Measurements from ENCODE around the gene FNDC3A. TPM values are rescaled to one million over a fixed set of nuclear protein-coding genes. Genes with fewer than 3 reads are reported as not detected.

Gene FNDC3A
- total RNA-seq, 1 experiment from 2014 or later: 24.3 TPM

DNA sequence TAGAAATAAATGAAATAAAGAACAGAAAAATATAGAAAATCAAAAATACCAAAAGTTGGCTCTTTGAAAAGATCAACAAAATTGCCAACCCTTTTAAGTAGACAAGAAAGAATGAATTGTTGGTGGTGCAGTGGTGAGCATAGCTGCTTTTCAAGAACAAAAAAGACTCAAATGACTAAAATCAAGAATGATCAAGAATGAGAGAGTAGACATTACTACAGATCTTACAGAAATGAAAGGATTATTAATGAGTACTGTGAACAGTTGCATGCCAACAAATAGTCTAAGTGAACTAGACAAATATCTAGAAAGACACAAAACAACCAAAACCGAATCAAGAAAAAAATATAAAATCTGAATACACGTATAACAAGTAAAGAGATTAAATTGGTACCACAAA lies 53.9 kb downstream of the FNDC3A start:
- no TSS peak for BruUV-seq (replicated peaks)
- CTCF ChIA-PET: no interaction called here

DNA sequence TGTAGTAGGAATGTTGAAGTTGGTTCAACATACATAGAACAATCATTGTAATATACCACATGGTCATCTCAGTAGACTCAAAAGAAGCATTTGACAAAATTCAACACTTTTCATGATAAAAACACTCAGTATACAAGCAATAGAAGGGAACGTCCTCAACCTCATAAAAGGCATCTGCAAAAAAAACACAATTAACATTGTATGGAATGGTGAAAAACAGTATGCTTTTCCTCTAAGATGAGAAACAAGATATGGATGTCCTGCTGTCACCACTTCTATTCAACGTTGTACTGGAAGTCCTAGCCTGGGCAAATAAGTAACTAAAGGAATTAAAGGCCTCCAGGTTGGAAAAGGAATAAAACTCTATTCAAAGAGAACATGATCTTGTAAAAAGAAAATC lies 54.5 kb downstream of the FNDC3A start:
- Histone ChIP-seq H3K9me3 (ENCODE audit: control insufficient read depth, insufficient read depth, low read depth, low read length) (no peaks in the 10 kb centered on the region), H3K27ac (ENCODE audit: low read length) (no peak overlapping the region), H3K27me3 (ENCODE audit: control insufficient read depth, insufficient read depth, low read length) (no peaks in the 10 kb centered on the region), H3K4me1 (ENCODE audit: control insufficient read depth, insufficient read depth, low read length) (no peaks in the 10 kb centered on the region), H3K4me3 (ENCODE audit: low read depth in 2 of 2, low read length in 2 of 2) (no peak overlapping the region), H3K36me3 (ENCODE audit: control insufficient read depth, insufficient read depth, low read length) (no peaks in the 10 kb centered on the region)
- intact Hi-C loops (cut with micrococcal nuclease; ENCODE audit: unreplicated experiment): no loop called here
- POLR2A ChIA-PET: no interaction called here
- ATAC-seq: no peak
- CTCF ChIA-PET: no interaction called here
- no TSS peak for BruUV-seq (replicated peaks)
- no peak for DNase-seq (ENCODE audit: low read depth, low spot score)
- in situ Hi-C loops (cut with HindIII; ENCODE audit: low pct_unique_long_range_greater_than_20kb, low sequenced_read_pairs): no loop called here
- TF ChIP-seq, protein P1, sequence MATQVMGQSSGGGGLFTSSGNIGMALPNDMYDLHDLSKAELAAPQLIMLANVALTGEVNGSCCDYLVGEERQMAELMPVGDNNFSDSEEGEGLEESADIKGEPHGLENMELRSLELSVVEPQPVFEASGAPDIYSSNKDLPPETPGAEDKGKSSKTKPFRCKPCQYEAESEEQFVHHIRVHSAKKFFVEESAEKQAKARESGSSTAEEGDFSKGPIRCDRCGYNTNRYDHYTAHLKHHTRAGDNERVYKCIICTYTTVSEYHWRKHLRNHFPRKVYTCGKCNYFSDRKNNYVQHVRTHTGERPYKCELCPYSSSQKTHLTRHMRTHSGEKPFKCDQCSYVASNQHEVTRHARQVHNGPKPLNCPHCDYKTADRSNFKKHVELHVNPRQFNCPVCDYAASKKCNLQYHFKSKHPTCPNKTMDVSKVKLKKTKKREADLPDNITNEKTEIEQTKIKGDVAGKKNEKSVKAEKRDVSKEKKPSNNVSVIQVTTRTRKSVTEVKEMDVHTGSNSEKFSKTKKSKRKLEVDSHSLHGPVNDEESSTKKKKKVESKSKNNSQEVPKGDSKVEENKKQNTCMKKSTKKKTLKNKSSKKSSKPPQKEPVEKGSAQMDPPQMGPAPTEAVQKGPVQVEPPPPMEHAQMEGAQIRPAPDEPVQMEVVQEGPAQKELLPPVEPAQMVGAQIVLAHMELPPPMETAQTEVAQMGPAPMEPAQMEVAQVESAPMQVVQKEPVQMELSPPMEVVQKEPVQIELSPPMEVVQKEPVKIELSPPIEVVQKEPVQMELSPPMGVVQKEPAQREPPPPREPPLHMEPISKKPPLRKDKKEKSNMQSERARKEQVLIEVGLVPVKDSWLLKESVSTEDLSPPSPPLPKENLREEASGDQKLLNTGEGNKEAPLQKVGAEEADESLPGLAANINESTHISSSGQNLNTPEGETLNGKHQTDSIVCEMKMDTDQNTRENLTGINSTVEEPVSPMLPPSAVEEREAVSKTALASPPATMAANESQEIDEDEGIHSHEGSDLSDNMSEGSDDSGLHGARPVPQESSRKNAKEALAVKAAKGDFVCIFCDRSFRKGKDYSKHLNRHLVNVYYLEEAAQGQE (IDR thresholded peaks at IDR 0.05; ENCODE audit: insufficient read depth in 1 of 2, low read depth in 2 of 2, low read length in 1 of 2): no peak
- TF ChIP-seq SIN3A (IDR thresholded peaks at IDR 0.05; ENCODE audit: borderline replicate concordance, insufficient read depth, low read depth, low read length) (no peak), POLR2AphosphoS5 (IDR thresholded peaks at IDR 0.05; ENCODE audit: low read depth, low read length) (no peak), TCF7L2 (IDR thresholded peaks at IDR 0.05; ENCODE audit: low read depth, low read length) (no peak)
- TF ChIP-seq, protein P2, sequence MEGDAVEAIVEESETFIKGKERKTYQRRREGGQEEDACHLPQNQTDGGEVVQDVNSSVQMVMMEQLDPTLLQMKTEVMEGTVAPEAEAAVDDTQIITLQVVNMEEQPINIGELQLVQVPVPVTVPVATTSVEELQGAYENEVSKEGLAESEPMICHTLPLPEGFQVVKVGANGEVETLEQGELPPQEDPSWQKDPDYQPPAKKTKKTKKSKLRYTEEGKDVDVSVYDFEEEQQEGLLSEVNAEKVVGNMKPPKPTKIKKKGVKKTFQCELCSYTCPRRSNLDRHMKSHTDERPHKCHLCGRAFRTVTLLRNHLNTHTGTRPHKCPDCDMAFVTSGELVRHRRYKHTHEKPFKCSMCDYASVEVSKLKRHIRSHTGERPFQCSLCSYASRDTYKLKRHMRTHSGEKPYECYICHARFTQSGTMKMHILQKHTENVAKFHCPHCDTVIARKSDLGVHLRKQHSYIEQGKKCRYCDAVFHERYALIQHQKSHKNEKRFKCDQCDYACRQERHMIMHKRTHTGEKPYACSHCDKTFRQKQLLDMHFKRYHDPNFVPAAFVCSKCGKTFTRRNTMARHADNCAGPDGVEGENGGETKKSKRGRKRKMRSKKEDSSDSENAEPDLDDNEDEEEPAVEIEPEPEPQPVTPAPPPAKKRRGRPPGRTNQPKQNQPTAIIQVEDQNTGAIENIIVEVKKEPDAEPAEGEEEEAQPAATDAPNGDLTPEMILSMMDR (IDR thresholded peaks at IDR 0.05): no peak

More for the DNA sequence above, 53.9 kb downstream of the FNDC3A start:
- H3K9me3 ChIP-seq (ENCODE audit: control insufficient read depth, insufficient read depth, low read depth, low read length): no peaks in the 10 kb centered on the region
- no peak for TF ChIP-seq TCF7L2 (IDR thresholded peaks at IDR 0.05; ENCODE audit: low read depth, low read length)
- TF ChIP-seq SIN3A (IDR thresholded peaks at IDR 0.05; ENCODE audit: borderline replicate concordance, insufficient read depth, low read depth, low read length): no peak
- TF ChIP-seq, protein P2 (IDR thresholded peaks at IDR 0.05): no peak
- TF ChIP-seq, protein P1 (IDR thresholded peaks at IDR 0.05; ENCODE audit: insufficient read depth in 1 of 2, low read depth in 2 of 2, low read length in 1 of 2): no peak
- TF ChIP-seq POLR2AphosphoS5 (IDR thresholded peaks at IDR 0.05; ENCODE audit: low read depth, low read length): no peak
- in situ Hi-C loops (cut with HindIII; ENCODE audit: low pct_unique_long_range_greater_than_20kb, low sequenced_read_pairs): no loop called here
- POLR2A ChIA-PET: no interaction called here
- DNase-seq (ENCODE audit: low read depth, low spot score) (no peak), ATAC-seq (no peak)
- no peak overlapping the region for H3K4me3 ChIP-seq (ENCODE audit: low read depth in 2 of 2, low read length in 2 of 2)
- no peaks in the 10 kb centered on the region for H3K36me3 ChIP-seq (ENCODE audit: control insufficient read depth, insufficient read depth, low read length)
- no peaks in the 10 kb centered on the region for H3K27me3 ChIP-seq (ENCODE audit: control insufficient read depth, insufficient read depth, low read length)
- no peak overlapping the region for H3K27ac ChIP-seq (ENCODE audit: low read length)
- intact Hi-C loops (cut with micrococcal nuclease; ENCODE audit: unreplicated experiment): no loop called here
- H3K4me1 ChIP-seq (ENCODE audit: control insufficient read depth, insufficient read depth, low read length): no peaks in the 10 kb centered on the region
